Measurements from ENCODE around the gene TAS2R43.
"Not testable (repeated sequence)": the region's sequence is repeated elsewhere in the genome, so short reads cannot be mapped to it uniquely, and the experiment has no call there.

The TAS2R43 gene, protein sequence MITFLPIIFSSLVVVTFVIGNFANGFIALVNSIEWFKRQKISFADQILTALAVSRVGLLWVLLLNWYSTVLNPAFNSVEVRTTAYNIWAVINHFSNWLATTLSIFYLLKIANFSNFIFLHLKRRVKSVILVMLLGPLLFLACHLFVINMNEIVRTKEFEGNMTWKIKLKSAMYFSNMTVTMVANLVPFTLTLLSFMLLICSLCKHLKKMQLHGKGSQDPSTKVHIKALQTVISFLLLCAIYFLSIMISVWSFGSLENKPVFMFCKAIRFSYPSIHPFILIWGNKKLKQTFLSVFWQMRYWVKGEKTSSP

GRCh38 chr12:11092128-11092527 lies at the start of gene TAS2R43:
TAS2R43 (minus strand) TSS chr12:11092313; CDS start chr12:11092229, 84 bp downstream.
- DNase-seq (ENCODE audit: low read depth), result no peak

GRCh38 chr12:11136075-11136474 lies 44.0 kb upstream of the TAS2R43 start:
- no peak for DNase-seq (ENCODE audit: low read depth)

- DNase-seq (ENCODE audit: low read depth), result no peak
Measured at GRCh38 chr12:11134305-11134704, 42.2 kb upstream of the TAS2R43 start, which contains the start of gene TAS2R30. TAS2R30 (minus strand) TSS chr12:11134644; CDS start chr12:11134244, 400 bp downstream.

- no peak for DNase-seq (ENCODE audit: low read depth)
Measured at GRCh38 chr12:11133816-11134215, 41.7 kb upstream of the TAS2R43 start.

DNA sequence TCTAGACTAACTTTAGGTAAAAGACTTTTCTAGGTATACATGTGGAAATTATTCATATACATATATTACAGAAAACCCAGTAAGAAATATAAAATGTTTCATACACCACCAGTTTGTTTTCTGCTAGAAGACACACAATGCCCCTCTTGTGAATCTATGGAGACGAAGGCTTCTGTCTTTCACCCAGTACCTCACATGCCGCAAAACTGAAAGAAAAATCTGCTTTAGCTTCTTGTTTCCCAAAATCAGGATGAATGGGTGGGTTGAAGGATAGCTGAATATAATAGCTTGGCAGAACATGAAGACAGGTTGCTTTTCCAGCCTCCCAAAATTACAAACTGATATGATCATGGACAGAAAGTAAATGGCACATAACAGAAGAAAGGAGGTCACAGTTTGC lies 41.0 kb upstream of the TAS2R43 start:
- no peak for DNase-seq (ENCODE audit: low read depth)

- DNase-seq (ENCODE audit: low read depth), result no peak
Measured at GRCh38 chr12:11130999-11131398, 38.9 kb upstream of the TAS2R43 start.

DNA sequence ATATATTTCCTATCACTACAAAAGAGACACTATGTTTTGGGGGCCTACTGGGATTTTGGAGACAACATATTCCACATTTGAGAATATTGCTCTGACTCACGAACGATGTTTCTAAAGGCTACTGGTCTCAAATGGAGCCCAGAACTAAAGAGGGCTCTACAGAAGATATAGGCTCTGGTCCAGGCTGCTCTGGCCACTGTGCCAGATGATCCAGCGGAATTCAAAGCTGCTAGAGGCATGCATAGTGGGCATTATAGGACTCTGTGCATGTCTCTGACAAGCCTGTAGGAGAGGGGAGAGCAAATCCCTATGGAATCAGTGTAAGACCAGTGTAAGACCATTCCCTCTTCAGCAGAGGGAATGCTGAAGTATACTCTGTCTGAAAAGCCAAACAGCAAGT lies 38.3 kb upstream of the TAS2R43 start:
- DNase-seq (ENCODE audit: low read depth), result no peak

DNA sequence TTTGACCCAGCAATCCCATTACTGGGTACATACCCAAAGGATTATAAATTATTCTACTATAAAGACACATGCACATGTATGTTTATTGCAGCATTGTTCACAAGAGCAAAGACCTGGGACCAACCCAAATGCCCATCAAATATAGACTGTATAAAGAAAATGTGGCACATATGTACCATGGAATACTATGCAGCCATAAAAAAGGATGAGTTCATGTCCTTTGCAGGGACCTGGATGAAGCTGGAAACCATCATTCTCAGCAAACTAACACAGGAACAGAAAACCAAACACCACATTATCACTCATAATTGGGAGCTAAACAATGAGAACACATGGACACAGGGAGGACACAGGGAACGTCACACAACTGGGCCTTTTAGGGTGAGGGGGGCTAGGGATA lies 22.0 kb upstream of the TAS2R43 start:
- not testable (repeated sequence) for DNase-seq (ENCODE audit: low read depth)

GRCh38 chr12:11111213-11111612 lies 19.1 kb upstream of the TAS2R43 start:
- not testable (repeated sequence) for DNase-seq (ENCODE audit: low read depth)

DNA sequence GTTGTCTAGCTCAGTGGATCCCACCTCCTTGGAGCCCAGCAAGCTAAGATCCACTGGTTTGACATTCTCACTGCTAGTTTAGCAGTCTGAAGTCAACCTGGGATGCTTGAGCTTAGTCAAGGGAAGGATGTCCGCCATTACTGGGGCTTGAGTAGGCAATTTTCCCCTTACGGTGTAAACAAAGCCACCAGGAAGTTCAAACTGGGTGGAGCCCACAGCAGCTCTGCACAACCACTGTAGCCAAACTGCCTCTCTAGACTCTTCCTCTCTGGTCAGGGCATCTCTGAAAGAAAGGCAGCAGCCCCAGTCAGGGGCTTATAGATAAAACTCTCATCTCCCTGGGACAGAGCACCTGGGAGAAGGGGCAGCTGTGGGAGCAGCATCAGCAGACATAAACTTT lies 16.7 kb upstream of the TAS2R43 start:
- no peak for DNase-seq (ENCODE audit: low read depth)

DNA sequence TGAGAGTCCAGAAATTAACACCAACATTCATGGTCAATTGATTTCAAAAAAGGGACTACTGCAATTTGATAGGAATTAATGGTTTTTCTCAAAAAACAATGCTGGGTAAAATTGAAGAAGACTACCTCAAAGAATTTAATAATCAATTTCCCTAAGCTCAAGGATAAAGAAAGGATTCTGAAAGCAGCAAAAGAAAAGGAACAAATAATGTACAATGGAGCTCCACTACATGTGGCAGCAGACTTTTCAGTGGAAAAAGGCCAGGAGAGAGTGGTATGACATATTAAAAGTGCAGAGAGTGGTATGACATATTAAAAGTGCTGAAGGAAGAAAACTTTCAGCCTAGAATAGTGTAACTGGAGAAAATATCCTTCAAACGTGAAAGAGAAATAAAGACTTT lies 15.6 kb upstream of the TAS2R43 start:
- no peak for DNase-seq (ENCODE audit: low read depth)

GRCh38 chr12:11106288-11106687 lies 14.2 kb upstream of the TAS2R43 start:
- no peak for DNase-seq (ENCODE audit: low read depth)

DNA sequence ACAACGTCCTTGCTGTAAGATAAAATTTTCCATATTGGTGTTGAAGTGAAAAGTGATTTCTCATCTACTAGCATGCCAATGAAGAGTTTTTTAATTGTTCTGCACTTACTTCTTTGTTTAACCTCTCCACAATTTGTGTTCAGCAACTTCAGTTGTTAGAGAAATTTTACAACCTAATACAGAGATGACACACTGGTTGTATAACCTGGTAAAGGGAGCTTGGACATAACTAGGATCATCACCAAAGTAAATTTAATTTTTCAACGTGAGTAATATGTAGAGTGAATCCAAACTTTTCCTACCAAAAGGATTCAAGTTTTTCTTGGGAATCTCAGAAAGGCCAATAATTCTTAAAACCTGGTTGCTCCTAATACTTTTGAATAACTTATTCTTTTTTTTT lies 13.4 kb upstream of the TAS2R43 start:
- DNase-seq (ENCODE audit: low read depth), result no peak

- not testable (repeated sequence) for DNase-seq (ENCODE audit: low read depth)
Measured at GRCh38 chr12:11094910-11095309, 2.8 kb upstream of the TAS2R43 start.

GRCh38 chr12:11089246-11089645 lies 2.9 kb downstream of the TAS2R43 start:
- DNase-seq (ENCODE audit: low read depth), result no peak

GRCh38 chr12:11085419-11085818 lies 6.7 kb downstream of the TAS2R43 start:
- peak; percentile 78 for DNase-seq (ENCODE audit: low read depth)

GRCh38 chr12:11081987-11082386 lies 10.1 kb downstream of the TAS2R43 start:
- no peak for DNase-seq (ENCODE audit: low read depth)

DNA sequence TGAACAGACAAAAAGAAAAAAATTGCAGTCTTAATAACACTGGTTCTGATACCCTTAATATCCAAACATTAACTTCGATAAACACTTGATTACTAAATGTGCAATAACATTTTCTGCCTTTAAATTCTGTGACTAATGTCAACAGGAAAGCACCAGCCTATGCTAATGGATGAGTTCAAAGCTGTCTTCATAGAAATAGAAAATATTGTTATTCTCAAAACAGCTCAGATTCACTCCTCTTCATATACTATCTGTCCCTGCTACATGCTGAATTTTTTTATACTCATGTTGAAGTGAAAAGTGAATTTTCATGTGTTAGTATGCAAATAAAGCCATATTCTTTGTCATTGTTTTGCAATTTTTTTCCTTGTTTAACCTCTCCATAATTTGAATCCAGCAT lies 13.9 kb downstream of the TAS2R43 start:
- DNase-seq (ENCODE audit: low read depth), result no peak

GRCh38 chr12:11075642-11076041 lies 16.5 kb downstream of the TAS2R43 start:
- DNase-seq (ENCODE audit: low read depth), result no peak

DNA sequence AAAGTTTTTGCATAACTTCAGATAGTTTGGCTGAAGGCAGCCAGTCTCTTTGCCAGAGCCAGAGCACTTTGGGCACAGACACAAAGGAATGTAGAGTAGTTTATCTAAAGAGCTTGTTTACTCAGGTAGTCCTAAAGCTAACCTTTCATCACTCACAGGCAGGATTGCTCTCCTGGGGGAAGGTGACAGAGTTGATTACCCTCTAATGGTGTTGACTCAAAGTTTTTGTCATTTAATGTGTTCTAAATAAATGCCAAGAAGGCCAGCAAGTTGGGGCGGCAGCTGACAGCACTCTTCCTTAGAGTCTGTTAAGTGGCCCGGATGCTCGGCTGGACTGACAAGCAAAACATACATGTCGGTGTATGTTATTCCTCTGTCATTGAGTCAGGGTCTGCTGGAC lies 20.7 kb downstream of the TAS2R43 start:
- DNase-seq (ENCODE audit: low read depth), result no peak

DNA sequence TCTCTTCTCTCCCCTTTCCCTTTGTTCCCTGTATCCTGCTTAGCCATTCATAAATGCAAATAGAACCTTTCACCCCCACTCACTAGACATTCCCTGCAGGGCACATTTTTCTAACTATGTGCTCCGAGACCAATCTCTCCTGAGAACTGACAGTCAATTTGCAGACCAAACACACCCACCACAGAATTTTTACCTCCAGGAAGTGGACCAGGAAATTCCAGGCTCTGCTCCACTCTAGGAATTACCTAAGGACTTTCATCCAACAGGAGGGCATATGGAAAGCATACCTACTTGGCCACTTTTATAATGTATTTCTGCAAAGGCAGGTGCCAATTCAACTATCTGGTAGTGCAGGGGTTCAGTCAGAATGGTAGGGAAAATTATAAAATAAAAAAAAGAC lies 21.1 kb downstream of the TAS2R43 start:
- DNase-seq (ENCODE audit: low read depth), result no peak

DNA sequence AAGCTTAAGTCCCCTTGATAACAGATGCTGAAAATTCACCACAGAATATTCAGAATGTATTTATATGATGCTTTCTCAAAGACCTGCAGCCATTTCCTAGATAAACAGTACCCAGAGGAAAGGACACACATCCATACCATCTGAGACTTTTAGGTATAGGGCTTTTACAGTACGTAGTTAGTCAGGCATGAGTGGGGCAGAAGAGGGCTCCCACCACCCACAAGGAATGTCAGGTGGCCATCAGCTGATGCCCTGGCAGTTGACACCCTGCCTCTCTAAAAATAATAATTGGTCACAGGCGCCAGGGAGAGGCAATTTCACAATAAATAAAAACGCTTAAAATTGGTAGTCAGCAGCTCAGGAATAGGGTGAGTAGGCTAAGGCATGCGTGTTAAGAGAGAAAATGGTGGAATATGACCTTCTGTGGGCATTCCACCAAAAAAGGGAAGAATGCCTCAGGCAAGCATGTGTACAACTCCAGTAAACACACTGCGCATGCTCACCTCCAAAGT lies 22.2 kb downstream of the TAS2R43 start:
- no peak for DNase-seq (ENCODE audit: low read depth)

DNA sequence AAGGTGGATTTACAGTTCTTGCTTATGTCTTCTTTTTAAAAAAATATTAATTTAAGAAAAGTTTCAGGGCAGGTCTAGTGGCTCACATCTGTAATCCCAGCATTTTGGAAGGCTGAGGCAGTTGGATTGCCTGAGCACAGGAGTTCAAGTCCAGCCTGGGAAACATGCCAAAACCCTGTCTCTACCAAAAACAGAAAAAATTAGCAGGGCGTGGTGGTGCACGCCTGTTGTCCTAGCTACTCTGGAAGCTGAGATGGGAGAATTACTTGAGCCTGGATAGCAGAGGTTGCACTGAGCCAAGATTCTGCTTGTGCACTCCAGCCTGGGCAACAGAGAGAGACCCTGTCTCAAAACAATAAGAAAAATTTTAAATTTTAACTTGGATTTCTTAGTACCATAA lies 24.6 kb downstream of the TAS2R43 start:
- DNase-seq (ENCODE audit: low read depth), result peak; percentile 31

DNA sequence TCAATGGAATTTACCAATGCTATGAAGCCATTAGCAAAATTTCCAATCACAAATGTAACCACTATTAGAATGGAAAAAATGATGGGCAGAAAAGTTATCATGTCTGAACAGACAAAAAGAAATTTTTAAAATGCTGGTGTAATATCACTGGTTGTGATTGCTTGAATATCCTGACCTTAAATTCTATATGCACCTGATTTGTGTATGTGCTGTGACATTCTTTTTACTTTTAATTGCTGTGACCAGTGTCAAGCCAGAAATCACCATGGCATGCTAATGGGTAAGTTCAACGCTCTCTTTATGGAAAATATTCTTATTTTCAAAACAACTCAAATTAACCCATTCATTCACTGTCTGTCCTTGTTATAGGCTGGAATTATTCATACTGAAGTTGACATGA lies 29.9 kb downstream of the TAS2R43 start, which contains the start of gene TAS2R46:
Gene TAS2R46, minus strand, starts transcription at position 101 of the 400 bp plus-strand sequence. Its CDS starts 0 bp downstream, at position 101.
- DNase-seq (ENCODE audit: low read depth), result not testable (repeated sequence)
